MCF 10A (cell line): ENCODE data around the gene TMEM179. TPM values are rescaled to one million over a fixed set of nuclear protein-coding genes. Genes with fewer than 3 reads are reported as not detected.

ENCODE experiments used
- BruUV-seq: library from RNA; stranded (reverse); fragments of 400-500 nt; replicated peaks from 2 replicates; lab custom pipeline; 2021; lab: Mats Ljungman, UMichigan
- CTCF ChIA-PET: fragments of 300-600 bp; sonication (Branson Sonifier 250); formaldehyde crosslinking; extraction: SDS; loops from one replicate; lab custom pipeline; 2021; ENCODE audit warnings: antibody characterized with exemption, inconsistent platforms; lab: Yijun Ruan, JAX
- POLR2A ChIA-PET: fragments of 300-600, 350-650 bp; sonication (Branson Sonifier 250); formaldehyde crosslinking; extraction: SDS; loops from one replicate; lab custom pipeline; 2020; ENCODE audit warnings: antibody characterized with exemption, inconsistent platforms; lab: Yijun Ruan, JAX
- DNase-seq: peaks from one replicate; pipeline ENCODE4 v3.0.0-alpha.2; 2018; ENCODE audit not compliant: unreplicated experiment
- H3K27ac Mint-ChIP-seq: one replicate; pipeline ENCODE4 v1.8.0; 2022; ENCODE audit warnings: mild to moderate bottlenecking, low read depth, mixed read lengths; ENCODE audit not compliant: unreplicated experiment
- H3K27me3 Mint-ChIP-seq: one replicate; pipeline ENCODE4 v1.8.0; 2022; ENCODE audit warnings: mixed read lengths; ENCODE audit not compliant: insufficient read depth, unreplicated experiment
- H3K36me3 Mint-ChIP-seq: one replicate; pipeline ENCODE4 v1.8.0; 2022; ENCODE audit warnings: mild to moderate bottlenecking, moderate library complexity, mixed read lengths; ENCODE audit not compliant: insufficient read depth, unreplicated experiment
- H3K4me1 Mint-ChIP-seq: one replicate; pipeline ENCODE4 v1.8.0; 2022; ENCODE audit warnings: mixed read lengths; ENCODE audit not compliant: insufficient read depth, unreplicated experiment
- H3K4me3 Mint-ChIP-seq: one replicate; pipeline ENCODE4 v1.8.0; 2022; ENCODE audit warnings: mild to moderate bottlenecking, moderate library complexity, mixed read lengths; ENCODE audit not compliant: unreplicated experiment
- H3K9me3 Mint-ChIP-seq: one replicate; pipeline ENCODE4 v1.8.0; 2022; ENCODE audit warnings: mixed read lengths; ENCODE audit not compliant: unreplicated experiment
- intact Hi-C: fragments of 100-400 bp; cut with micrococcal nuclease; formaldehyde crosslinking; loops from 2 replicates; pipeline ENCODE4 v1.14.1; 2022
- total RNA-seq: library from RNA; stranded (reverse); gene quantifications from 2 replicates; pipeline ENCODE4 v1.2.3, GENCODE V29; 2022
- TF ChIP-seq, protein P1 (sequence below): fragments of 200-600 bp; IDR thresholded peaks from one replicate; pipeline ENCODE4 v1.8.0; 2022; ENCODE audit warnings: antibody characterized with exemption, mild to moderate bottlenecking; ENCODE audit not compliant: unreplicated experiment

TMEM179 gene
- total RNA-seq, 1 experiment from 2014 or later = not detected

DNA sequence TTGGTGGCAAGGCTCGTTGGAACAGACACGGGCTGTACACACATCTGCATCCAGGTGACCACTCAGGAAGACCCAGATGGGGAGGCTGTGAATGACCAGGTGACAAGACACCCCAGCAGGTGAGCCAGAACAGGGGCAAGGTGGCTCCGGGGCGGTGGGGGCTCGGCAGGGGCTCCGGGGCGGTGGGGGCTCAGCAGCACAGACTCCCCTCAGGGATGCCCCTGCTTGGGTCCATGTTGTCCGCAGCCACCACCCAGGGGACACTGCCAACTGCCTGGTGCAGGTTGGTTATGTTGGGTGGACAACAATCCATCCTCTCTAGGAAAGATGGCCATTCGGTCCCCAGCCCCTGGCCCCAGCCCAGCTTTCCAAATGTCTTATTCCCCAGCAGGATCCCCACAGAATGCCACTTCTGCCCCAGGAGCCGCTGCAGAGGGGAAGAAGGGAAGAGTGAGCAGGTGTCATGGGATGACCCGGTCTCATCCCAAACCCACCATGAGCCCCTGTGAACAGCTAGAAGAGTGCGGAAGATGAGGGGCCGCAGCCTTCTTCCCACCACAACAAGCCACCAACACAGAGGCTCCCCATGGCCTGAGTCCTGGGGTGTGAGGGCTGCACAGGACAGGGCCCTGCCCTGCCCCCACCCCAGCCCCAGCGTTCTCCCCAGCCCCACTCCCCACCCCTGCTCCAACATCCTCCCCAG is 56.4 kb downstream of the TMEM179 start:
- no peaks in the 10 kb centered on the region for H3K4me1 Mint-ChIP-seq
- H3K36me3 Mint-ChIP-seq = no peaks in the 10 kb centered on the region
- TF ChIP-seq, protein P1, sequence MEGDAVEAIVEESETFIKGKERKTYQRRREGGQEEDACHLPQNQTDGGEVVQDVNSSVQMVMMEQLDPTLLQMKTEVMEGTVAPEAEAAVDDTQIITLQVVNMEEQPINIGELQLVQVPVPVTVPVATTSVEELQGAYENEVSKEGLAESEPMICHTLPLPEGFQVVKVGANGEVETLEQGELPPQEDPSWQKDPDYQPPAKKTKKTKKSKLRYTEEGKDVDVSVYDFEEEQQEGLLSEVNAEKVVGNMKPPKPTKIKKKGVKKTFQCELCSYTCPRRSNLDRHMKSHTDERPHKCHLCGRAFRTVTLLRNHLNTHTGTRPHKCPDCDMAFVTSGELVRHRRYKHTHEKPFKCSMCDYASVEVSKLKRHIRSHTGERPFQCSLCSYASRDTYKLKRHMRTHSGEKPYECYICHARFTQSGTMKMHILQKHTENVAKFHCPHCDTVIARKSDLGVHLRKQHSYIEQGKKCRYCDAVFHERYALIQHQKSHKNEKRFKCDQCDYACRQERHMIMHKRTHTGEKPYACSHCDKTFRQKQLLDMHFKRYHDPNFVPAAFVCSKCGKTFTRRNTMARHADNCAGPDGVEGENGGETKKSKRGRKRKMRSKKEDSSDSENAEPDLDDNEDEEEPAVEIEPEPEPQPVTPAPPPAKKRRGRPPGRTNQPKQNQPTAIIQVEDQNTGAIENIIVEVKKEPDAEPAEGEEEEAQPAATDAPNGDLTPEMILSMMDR = no peak
- H3K4me3 Mint-ChIP-seq = no peak overlapping the region
- H3K9me3 Mint-ChIP-seq = no peaks in the 10 kb centered on the region
- H3K27ac Mint-ChIP-seq = no peak overlapping the region
- intact Hi-C loops = no loop called here
- no peak for DNase-seq
- POLR2A ChIA-PET = interaction anchor here (0.6 kb wide), 1 partner anchor 12 kb away, joined by 3 read pairs; no protein-coding TSS in a partner anchor
- peaks cover 78% of the 10 kb centered on the region for H3K27me3 Mint-ChIP-seq
- BruUV-seq = no TSS peak
- CTCF ChIA-PET = no interaction called here

GRCh38 chr14:104547310-104547997 is 57.1 kb downstream of the TMEM179 start:
- Mint-ChIP-seq H3K9me3 (no peaks in the 10 kb centered on the region), H3K4me3 (no peak overlapping the region), H3K36me3 (no peaks in the 10 kb centered on the region), H3K27ac (no peak overlapping the region), H3K4me1 (no peaks in the 10 kb centered on the region), H3K27me3 (peaks cover 71% of the 10 kb centered on the region)
- CTCF ChIA-PET = interaction anchor here (0.8 to 1.2 kb wide), 2 partner anchors 11 to 250 kb away, joined by 3 read pairs; no protein-coding TSS in a partner anchor
- POLR2A ChIA-PET = no interaction called here
- BruUV-seq = no TSS peak
- TF ChIP-seq, protein P1 = no peak
- intact Hi-C loops = no loop called here
- no peak for DNase-seq

GRCh38 chr14:104546591-104547309 is 57.8 kb downstream of the TMEM179 start:
- intact Hi-C loops = no loop called here
- Mint-ChIP-seq H3K27ac (no peak overlapping the region), H3K36me3 (no peaks in the 10 kb centered on the region), H3K9me3 (no peaks in the 10 kb centered on the region), H3K4me3 (no peak overlapping the region), H3K4me1 (no peaks in the 10 kb centered on the region), H3K27me3 (peaks cover 64% of the 10 kb centered on the region)
- BruUV-seq = no TSS peak
- ChIA-PET CTCF (interaction anchor here (0.8 to 1.2 kb wide), 2 partner anchors 10 to 249 kb away, joined by 3 read pairs; no protein-coding TSS in a partner anchor), POLR2A (no interaction called here)
- no peak for DNase-seq
- TF ChIP-seq, protein P1 = no peak
